ENCODE data around the gene MAP3K3.

Gene MAP3K3

DNA sequence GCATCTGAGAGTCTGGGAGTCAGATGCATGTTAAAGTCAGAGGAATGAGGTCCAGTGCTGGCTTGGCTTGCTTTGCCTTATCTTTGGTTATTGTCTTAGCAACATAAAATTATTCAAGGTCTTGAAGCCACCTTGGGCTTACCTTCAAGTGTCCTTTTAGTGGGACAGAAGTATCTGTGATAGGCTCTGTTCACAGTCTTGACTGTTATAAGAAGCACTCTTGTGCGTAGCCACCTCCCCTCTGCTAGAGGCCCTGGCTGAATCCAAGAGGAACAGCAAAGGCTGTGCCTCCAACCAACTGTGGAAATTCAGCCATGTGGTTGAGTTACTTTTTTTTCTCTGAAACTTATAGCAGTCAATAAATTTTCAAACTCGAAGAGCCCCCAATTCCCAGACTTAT, 8.6 kb upstream of the MAP3K3 start:
- no peak for DNase-seq
- in situ Hi-C loops (cut with MboI; ENCODE audit: low pct_unique_long_range_greater_than_20kb, low sequenced_read_pairs), result loop anchor here (25.0 kb wide), 1 partner anchor 176 kb away; the partner anchor contains the start of gene CYB561

- DNase-seq, result no peak
- in situ Hi-C loops (cut with MboI; ENCODE audit: low pct_unique_long_range_greater_than_20kb, low sequenced_read_pairs), result loop anchor here (25.0 kb wide), 1 partner anchor 184 kb away; the partner anchor contains the start of gene CYB561
Measured at GRCh38 chr17:63621229-63621683, 961 bp upstream of the MAP3K3 start.

- DNase-seq, result peak; percentile 74
- in situ Hi-C loops (cut with MboI; ENCODE audit: low pct_unique_long_range_greater_than_20kb, low sequenced_read_pairs), result loop anchor here (25.0 kb wide), 1 partner anchor 185 kb away; the partner anchor contains the start of gene CYB561
Measured at GRCh38 chr17:63622574-63623390, 565 bp downstream of the MAP3K3 start.

DNA sequence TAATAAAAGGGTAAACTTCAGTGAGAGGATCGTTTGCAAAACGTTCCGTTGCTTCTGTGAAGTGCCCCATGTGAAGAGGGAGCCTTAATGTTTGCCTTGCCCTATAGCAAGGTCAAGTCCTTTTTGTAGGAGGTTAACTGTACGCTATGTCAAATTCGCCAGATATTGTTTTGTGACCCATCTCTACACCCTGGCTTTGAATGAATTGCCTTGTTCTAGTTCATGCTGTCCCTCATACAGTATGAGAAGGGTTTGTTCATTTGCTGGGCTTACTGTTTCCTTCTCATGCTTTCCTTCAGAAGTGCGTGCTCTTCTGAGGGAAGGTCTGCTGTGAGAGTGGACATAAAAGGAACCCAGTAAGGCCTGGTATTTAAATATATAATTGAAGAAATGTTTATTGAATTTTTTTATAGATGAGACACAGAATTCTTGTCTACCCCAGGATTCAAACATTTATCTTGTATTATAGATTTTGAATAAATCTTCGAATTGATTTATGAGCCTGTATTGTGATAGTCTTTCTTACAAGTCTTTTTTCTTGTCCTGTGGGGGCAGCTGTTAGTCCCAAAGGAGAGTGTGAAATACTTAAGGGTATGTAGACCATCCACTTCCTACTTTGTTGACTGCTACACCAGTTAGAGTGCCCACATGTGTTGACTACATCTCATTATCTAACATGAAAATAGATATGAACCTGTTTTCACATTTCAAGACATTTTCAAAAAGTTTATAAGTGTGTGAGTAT, 1.7 kb downstream of the MAP3K3 start:
- DNase-seq, result peak; percentile 24
- in situ Hi-C loops (cut with MboI; ENCODE audit: low pct_unique_long_range_greater_than_20kb, low sequenced_read_pairs), result loop anchor here (25.0 kb wide), 1 partner anchor 187 kb away; the partner anchor contains the start of gene CYB561

DNA sequence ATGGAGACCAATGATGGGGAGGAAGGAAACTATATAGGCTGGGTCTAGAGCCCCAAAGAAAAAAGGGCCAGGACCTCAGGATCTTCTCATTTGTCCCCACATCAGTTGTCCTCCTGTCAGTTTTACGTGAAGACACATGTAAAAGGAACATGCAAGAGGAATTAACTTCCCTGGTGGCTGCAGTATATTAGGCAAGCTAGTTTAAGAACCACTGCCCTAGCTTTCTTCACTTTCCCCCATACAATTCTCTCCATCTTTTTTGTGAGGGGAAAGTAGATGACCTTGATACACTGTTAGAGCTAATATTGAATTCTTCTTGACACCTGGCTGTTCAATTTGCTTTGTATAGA, 2.3 kb downstream of the MAP3K3 start:
- DNase-seq, result no peak
- in situ Hi-C loops (cut with MboI; ENCODE audit: low pct_unique_long_range_greater_than_20kb, low sequenced_read_pairs), result loop anchor here (25.0 kb wide), 1 partner anchor 187 kb away; the partner anchor contains the start of gene CYB561

DNA sequence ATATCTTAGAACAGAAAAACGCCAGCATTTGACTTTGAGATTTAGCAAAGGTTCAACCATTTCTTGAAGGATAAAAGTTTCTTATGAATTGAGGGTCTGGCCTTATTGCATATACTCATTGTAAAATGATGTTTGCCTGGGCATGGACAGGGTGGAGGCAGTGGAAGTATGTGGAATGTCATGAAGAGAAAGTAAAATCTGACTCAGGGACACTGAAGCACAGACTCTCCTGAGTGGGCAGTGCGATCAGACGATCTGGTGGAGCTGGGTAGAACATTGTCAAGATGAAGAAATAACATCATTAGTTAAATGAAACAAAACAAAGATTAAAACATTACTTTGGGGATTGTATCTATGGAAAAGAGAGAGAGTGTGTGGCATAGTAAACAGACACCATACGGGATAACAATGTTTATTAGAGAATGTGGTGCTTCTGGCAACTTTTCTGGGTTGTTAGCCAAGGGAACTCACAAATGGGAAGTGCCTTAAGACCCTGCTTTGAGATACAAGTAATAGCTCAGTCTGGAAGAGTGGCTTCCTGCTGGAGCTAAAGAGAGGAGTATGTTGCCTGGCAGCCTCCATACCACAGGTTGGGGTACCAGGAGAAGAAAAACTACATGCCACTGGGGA, 4.4 kb downstream of the MAP3K3 start:
- in situ Hi-C loops (cut with MboI; ENCODE audit: low pct_unique_long_range_greater_than_20kb, low sequenced_read_pairs), result no loop called here
- DNase-seq, result peak; percentile 35

DNA sequence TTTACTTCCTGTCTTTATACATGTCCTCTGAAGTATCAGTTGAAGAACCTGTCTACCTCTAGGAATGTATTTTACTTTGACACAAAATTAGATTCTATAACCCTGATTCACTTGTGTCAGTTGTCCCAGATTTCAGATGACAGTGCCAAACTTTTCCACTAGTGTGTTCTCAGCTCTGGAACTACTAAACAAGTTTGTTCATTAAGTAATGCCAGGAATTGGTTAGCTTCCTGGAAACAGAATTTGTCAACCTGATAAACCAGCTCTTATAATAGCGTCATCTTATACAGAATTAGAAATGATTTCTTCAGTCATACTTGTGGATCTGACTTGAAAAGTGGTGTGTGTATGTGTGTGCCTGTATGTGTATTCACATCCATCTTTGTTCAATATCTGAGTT, 7.4 kb downstream of the MAP3K3 start:
- no peak for DNase-seq
- in situ Hi-C loops (cut with MboI; ENCODE audit: low pct_unique_long_range_greater_than_20kb, low sequenced_read_pairs), result no loop called here

DNA sequence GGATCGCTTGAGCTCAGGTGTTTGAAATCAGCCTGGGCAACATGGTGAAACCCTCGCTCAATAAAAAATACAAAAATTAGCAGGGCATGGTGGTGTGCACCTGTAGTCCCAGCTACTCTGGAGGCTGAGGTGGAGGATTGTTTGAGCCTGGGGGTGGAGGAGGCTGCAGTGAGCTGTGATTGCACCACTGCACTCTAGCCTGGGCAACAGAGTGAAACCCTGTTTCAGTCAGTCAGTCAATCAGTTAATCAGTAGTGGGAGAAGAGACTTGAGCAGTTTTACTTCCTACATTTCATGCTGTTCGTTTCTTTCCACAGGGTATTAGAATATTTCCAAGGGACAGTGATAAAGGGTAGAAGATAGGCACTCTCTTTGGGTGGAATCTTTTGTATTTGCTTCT, 8.8 kb downstream of the MAP3K3 start:
- in situ Hi-C loops (cut with MboI; ENCODE audit: low pct_unique_long_range_greater_than_20kb, low sequenced_read_pairs), result no loop called here
- no peak for DNase-seq

DNA sequence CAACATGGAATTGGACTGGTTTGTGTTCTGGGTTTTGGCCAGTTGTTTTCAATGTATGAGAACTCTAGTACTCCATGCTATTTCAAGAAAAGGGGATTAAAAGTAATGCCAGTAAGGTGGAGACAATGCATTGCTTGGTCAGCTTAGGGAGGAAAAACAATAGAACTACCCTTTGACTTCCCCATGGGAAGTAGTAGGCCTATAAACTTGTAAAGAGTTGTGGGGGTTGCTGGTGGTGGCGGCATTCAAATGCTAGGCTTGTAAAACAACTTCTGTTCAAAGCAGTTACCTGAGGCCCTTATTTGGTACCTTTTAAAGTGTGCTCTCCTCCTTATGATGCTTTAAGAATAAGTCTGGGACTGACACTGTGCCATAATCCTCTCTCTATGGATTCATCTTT, 9.4 kb downstream of the MAP3K3 start:
- in situ Hi-C loops (cut with MboI; ENCODE audit: low pct_unique_long_range_greater_than_20kb, low sequenced_read_pairs), result no loop called here
- peak; percentile 19 for DNase-seq

GRCh38 chr17:63633742-63634141, 11.5 kb downstream of the MAP3K3 start:
- DNase-seq, result no peak
- in situ Hi-C loops (cut with MboI; ENCODE audit: low pct_unique_long_range_greater_than_20kb, low sequenced_read_pairs), result no loop called here

GRCh38 chr17:63634163-63634562, 11.9 kb downstream of the MAP3K3 start:
- DNase-seq, result peak; percentile 79

GRCh38 chr17:63634816-63635215, 12.6 kb downstream of the MAP3K3 start:
- in situ Hi-C loops (cut with MboI; ENCODE audit: low pct_unique_long_range_greater_than_20kb, low sequenced_read_pairs), result no loop called here

More at GRCh38 chr17:63634163-63634562, 11.9 kb downstream of the MAP3K3 start:
- in situ Hi-C loops (cut with MboI; ENCODE audit: low pct_unique_long_range_greater_than_20kb, low sequenced_read_pairs), result no loop called here

DNA sequence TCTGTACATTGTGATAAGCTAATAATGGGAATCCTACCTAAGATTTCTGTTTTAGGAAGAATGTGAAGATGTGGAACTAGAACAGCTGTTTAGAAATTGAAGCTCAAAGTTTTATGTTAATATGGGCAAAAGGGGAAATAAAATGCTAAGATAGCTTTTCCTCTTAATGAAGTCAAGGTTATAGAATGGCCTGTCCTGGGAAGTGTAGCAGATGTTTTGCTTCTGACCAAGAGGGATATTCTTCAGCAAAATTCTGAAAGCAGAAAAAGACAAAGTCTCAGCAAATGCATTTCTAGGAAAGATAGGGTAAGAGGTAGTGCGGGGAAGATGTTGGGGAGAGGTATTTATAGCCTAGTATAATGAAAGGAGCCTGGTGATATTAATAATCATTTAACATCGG, 13.1 kb downstream of the MAP3K3 start:
- no peak for DNase-seq
- in situ Hi-C loops (cut with MboI; ENCODE audit: low pct_unique_long_range_greater_than_20kb, low sequenced_read_pairs), result no loop called here

More at GRCh38 chr17:63634816-63635215, 12.6 kb downstream of the MAP3K3 start:
- no peak for DNase-seq

GRCh38 chr17:63635787-63636186, 13.6 kb downstream of the MAP3K3 start:
- in situ Hi-C loops (cut with MboI; ENCODE audit: low pct_unique_long_range_greater_than_20kb, low sequenced_read_pairs), result no loop called here
- no peak for DNase-seq

DNA sequence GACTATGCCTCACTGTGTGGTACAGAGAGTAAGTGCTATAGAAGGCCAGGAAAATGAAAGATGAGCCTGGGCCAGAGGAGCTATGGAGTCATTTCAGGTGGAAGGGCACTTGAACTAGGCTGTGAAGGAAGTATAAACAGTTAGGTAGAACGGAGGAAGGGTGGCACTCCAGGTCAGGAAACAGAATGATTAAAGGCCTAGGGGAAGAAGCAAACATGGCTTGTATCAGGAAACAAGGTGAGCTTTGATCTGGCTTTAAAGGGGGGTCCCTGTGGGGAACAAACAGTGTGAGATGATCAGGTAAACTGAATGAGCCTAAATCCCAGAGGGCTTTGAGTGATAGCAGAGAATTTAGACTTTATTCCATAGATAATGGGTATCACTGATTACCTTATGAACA, 16.9 kb downstream of the MAP3K3 start:
- DNase-seq, result no peak
- in situ Hi-C loops (cut with MboI; ENCODE audit: low pct_unique_long_range_greater_than_20kb, low sequenced_read_pairs), result no loop called here

GRCh38 chr17:63640038-63640437, 17.8 kb downstream of the MAP3K3 start:
- in situ Hi-C loops (cut with MboI; ENCODE audit: low pct_unique_long_range_greater_than_20kb, low sequenced_read_pairs), result no loop called here

GRCh38 chr17:63641692-63642448, 19.7 kb downstream of the MAP3K3 start:
- in situ Hi-C loops (cut with MboI; ENCODE audit: low pct_unique_long_range_greater_than_20kb, low sequenced_read_pairs), result no loop called here
- DNase-seq, result peak; percentile 85

More at GRCh38 chr17:63640038-63640437, 17.8 kb downstream of the MAP3K3 start:
- DNase-seq, result no peak

GRCh38 chr17:63644846-63645245, 22.6 kb downstream of the MAP3K3 start:
- no peak for DNase-seq

More at GRCh38 chr17:63644846-63645245, 22.6 kb downstream of the MAP3K3 start:
- in situ Hi-C loops (cut with MboI; ENCODE audit: low pct_unique_long_range_greater_than_20kb, low sequenced_read_pairs), result no loop called here
